NCI-H748 (cell line): ENCODE results near the gene CEACAM1.
A peak's percentile ranks its signal among the peaks of the same experiment; 100 is the strongest.
"Not testable (repeated sequence)": the region's sequence is repeated elsewhere in the genome, so short reads cannot be mapped to it uniquely, and the experiment has no call there.

Experiments
- DNase-seq: peaks from one replicate; lab custom pipeline; 2025; ENCODE audit not compliant: unreplicated experiment; lab: John Stamatoyannopoulos, UW

CEACAM1 gene

DNA sequence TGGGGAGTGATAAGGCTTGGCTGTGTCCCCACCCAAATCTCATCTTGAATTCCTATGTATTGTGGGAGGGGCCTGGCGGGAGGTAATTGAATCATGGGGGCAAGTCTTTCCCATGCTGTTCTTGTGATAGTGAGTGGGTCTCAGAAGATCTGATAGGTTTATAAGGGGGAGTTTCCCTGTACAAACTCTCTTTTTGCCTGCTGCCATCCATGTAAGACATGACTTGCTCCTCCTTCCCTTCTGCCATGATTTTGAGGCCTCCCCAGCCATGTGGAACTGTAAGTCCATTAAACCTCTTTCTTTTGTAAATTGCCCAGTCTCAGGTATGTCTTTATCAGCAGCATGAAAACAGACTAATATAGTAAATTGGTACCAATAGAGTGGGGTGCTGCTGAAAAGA is 20.8 kb upstream of the CEACAM1 start:
- DNase-seq: not testable (repeated sequence)

DNA sequence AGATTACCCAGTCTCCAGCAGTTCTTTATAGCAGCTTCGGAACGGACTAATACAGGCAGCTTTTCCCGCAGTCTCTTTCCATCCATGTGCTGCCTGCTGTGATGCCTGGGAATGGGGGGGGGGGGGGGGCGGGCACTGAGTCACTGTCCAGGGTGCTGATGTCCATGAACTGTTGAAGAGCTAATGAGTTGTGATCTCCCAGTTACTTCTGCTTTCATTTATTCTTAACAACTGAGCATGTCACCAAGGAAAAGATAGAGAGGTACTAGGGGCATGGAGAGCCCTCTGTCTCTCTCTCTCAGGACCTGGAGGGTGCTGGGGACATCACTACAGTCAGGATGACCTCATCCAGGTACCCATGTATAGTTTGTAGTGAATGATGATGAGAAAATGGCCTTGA is 20.3 kb upstream of the CEACAM1 start:
- no peak for DNase-seq

DNA sequence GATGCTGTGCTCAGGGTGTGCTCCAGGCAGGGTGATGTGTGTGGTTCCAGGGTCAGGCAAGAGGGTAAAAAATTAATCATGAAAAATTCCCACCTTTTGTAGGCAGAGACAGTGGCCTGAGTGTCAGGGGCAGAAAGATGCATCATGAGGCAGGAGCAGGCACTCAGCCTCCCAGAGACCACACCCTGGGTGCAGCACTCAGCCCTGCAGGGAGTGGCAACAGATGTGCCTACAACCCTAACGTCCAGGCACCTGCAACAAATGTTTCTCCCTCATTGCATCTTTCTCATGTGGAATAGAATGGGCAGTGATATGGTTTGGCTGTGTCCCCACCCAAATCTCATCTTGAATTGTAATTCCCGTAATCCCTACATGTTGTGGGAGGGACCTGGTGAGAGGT is 19.6 kb upstream of the CEACAM1 start:
- no peak for DNase-seq

DNA sequence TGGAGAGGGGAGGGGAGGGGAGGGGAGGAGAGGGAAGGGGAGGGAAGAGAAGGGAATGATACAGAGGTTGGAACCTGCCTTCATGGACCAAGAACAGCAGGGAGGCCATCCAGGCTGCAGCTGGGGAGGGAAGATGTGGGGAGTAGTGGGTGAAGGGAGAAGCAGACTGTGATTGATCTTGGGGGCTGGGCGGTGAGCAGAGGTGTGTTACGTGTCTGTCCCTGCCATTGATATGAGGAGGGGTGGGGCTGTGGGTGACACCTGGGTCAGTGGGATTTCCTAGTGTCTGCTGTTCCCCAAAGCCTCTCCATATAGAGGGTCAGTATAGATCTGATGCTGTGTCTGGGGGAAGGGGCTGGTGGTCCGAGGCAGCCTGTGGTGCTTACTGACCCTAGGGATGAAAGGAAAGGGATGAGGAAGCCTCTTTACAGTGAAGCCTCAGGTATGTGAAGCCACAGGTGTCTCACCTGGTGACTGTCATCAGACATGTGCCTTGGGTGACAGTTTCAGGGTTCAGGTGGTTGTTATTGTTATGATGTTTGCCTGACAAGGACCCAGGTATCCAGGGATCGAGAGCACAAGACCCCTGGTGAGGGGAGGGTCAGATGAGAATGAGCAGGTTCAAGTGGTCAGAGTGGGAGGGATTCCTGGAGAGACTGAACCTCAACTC is 18.7 kb upstream of the CEACAM1 start:
- DNase-seq: no peak

DNA sequence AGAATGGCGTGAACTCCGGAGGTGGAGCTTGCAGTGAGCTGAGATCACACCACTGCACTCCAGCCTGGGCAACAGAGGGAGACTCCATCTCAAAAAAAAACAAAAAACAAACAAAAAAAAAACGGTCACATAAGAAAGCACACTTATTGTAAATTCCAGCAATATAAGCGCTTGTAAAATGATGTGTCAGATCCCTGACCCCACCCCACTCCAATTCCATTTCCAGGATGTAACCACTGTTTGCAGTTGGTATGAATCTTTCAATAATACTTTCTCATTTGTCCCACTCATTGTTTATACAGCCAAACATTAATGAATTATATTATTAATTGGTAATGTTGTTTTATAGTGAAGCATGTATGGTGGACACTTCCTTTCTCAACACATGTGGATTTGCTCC is 15.9 kb upstream of the CEACAM1 start:
- no peak for DNase-seq

DNA sequence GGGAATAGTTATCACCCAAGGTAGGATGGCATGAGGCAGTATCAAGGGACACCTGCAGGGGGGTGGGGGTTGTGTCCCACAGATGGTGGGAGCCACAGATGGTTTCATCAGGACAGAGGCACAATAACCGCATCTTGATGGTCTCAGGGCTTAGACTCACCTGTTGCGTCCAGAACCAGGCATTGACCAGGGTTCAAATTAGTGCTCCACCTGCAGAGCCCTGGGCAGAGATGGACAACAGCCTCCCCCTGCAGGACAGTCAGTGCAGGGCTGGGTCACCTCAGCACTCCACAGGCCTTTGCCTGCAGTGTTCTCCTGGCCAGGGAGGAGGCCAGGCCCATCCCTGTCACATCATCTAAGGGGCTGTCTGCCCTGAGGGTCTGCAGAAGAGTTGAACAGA is 14.5 kb upstream of the CEACAM1 start:
- DNase-seq: no peak

DNA sequence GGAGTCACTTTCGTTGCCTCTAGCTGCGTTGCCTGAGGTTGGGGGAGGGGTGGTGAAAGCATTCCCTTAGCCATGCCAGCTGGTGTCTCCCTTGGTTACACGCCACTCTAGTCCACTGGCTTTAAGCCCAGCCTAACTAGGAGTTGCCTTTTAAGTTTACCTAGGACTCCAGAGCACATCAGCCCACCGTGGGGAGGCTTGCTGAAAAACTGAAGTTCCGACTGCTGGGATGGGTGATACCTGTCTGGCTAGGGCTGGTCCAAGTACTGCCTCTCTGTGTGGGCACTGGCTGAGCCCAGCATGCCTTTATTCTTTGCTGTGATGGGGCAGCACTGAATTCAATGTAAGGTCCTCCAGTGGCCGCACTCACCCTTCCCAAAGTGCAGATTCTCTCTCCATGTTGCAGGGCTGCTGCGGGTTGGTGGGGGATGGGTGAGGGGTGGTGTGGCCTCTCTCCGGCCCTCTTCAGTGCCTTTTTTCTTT is 11.8 kb upstream of the CEACAM1 start:
- DNase-seq: no peak

DNA sequence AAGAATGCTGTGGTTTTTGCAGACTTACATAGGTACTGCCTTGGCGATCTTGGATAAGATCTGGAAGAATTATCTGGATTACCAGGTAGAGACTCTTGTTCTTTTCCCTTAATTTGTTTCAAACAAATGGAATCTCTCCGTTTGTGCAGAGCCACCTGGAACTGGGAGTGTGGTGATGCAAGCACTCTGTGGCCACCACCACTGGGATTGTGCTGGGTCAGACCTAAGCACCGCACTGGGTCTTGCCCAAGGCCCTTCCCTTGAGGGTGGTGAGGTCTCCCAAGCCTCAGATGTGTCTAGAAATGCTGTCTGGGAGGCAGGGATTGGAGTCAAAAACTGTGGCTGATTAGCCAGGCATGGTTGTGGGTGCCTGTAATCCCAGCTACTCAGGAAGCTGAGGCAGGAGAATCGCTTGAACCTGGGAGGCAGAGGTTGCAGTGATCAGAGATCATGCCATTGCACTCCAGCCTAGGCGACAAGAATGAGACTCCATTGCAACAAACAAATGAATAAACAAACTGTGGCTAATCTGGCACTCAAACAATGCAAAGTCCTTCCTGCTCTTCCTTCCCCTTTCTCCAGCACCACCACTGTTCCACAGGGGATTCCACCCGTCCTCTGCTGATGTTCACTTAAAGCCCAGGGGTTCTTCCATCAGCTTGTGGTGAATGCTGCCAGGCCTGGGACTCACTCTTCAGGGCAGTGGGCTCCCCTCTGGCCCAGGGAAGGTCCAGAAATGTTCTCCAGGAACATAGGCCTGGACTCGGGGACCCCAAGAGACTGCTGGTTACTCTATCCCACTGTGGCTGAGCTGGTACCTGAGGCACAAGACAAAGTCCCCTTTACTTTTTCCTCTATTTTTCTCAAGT is 10.8 kb upstream of the CEACAM1 start:
- no peak for DNase-seq

DNA sequence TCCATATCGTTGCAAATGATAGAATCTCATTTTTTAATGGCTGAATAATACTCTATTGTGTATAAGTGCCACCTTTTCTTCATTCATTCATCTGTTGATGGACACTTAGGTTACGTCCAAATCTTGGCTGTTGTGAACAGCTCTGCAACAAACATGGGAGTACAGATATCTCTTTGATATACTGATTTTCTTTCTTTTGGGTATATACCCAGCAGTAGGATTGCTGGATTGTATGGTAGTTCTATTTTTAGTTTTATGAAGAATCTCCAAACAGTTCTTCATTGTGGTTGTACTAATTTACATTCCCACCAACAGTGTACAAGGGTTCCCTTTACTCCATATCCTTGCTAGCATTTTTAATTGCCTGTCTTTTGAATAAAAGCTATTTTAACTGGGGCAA is 7.0 kb upstream of the CEACAM1 start:
- not testable (repeated sequence) for DNase-seq

DNA sequence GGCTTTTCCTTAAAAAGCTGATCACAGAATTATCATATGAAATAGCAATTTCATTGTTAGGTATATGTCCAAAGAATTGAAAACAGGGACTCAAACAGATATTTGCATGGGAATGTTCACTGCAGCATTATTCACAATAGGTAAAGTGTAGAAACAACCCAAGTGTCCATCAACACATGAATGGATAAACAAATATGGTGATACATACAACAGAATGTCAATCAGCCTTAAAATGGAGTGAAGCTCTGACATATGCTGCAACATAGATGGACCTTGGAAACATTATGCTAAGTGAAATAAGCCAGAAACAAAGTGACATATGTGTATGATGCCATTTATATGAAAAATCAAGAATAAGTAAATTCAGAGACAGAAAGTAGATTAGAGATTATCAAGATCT is 6.1 kb upstream of the CEACAM1 start:
- no peak for DNase-seq

DNA sequence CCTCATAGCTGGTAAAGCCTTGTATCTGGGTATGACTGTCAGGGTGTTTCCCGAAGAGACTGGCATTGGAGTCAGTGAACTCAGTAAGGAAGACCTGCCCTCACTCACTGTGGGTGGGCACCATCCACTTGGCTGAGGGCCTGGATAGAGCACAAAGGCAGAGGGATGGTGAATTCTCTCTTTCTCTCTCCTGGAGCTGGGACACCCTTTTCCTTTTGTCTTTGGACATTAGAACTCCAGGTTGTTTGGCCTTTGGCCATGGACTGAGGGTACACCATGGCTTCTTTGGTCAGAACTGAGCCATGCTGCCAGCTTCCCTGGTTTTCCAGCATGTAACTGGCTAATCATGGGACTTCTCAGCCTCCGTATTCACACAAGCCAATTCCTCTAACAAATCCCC is 4.6 kb upstream of the CEACAM1 start:
- DNase-seq: no peak

DNA sequence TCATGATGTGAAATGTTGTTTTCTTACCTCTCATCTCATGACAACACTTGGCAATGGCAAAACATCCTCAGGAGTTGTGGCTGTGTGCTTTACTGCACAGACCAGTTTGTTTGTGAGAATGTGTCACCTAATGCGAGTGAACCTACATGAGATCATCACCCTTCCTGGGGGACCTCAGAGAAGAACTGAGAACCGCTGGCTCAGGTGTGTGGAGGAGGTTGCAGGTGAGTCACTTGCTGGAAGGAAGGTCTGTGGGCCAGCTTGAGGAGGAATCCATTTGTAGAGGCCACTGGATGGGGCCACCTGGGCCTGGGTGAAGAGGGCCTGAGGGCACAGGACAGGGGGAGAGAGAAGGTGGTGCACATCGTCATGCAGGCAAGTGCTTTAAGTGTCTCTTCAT is 3.0 kb upstream of the CEACAM1 start:
- DNase-seq: no peak

DNA sequence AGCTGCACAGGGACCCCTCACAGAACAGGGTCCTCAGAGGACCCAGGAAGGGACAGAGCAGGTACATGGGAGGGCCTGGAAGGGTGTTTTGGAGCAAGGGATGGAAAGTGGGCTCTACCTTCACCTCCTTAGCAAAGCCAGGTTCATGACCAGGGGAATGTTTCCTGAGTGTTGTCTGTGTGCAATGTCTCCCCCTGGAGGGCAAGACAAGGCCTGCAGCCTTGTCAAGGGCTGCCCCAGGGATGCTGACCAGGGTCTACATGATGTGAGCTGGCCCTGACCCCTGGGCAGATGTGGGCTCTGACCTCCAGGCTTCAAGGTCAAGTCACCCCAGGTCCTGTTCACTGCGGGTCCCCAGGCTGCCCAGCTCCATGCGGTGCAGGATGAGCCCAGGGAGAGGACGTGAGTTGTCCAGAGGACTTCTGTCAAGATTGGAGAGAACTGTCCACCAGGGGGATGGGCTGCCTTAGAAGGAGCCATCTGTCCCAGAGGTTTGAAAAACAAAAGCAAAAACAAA is 1.0 kb upstream of the CEACAM1 start:
- peak; percentile 54 for DNase-seq

DNA sequence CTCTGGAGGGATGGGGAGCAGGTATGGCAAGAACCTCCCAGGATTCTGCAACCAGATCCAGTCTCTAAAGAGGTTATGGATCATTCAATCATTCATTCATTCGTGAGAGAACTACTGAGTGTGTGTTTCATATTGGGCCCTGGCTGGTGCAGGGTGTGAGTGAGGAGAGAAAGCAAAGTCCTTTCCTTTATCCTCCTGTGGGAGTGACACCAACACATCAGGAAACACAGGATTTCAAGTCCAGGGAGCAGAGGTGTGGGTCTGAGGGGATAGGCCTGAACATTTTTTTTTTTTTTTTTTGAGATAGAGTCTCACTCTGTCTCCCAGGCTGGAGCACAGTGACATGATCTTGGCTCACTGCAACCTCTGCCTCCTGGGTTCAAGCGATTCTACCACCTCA is 3.3 kb downstream of the CEACAM1 start:
- no peak for DNase-seq

DNA sequence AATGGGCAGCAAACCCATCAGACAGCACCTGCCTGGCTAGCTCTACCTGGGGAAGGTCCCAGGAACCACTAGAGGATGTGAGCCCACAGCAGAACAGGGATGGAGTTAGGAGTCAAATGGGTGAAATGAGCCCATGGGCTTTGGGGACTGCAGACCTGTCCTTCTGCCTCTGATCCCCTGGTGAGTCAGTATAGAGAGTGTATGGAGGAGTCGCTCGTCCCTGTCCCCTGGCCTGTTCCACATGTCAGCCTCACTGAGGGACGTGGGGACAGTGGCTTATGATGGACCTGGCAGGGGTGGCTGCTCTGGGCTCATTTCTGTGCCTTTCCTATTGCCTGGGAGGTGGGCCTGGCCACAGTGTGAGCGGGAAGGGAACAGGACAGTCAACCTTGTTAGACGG is 4.0 kb downstream of the CEACAM1 start:
- DNase-seq: no peak

DNA sequence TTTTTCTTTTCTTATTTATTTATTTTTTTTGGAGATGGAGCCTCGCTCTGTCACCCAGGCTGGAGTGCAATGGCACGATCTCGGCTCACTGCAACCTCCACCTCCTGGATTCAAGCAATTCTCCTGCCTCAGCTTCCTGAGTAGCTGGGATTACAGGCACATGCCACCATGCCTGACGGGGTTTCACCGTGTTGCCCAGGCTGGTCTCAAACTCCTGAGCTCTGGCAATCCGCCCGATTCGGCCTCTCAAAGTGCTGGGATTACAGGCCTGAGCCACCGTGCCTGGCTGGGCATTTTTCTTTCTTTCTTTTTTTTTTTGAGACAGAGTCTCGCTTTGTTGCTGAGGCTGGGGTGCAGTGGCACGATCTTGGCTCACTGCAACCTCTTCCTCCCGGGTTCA is 6.0 kb downstream of the CEACAM1 start:
- not testable (repeated sequence) for DNase-seq

DNA sequence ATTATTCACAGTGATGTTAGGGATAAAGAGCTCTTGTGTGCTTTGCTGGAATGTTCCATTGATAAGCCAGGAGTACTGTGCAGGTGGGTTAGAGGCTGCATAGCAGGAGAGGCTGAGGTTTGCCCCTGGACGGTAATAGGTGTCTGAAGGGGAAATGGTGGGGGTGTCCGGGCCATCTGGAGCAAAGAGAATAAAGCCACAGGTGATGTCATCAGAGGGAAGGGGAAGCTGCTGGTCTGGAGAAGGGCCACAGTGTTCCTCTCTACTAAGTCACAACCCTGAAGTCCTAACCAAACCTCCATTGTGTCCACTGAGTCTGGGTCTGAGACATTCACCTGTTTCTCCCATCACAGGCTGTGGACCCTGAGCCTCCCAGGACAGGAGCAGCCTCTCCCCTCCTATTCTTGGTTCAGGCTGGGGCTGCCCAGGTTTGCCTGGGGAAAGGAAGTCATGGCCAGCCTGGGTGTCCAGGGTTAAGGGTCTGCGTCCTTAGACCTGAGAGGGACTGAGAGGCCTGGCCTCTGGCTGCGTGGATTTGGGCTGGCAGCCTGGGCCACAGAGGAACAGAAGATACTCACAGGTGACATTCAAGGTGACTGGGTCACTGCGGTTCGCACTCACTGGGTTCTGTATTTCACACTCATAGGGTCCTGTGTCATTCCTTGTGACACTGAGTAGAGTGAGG is 6.8 kb downstream of the CEACAM1 start:
- no peak for DNase-seq

DNA sequence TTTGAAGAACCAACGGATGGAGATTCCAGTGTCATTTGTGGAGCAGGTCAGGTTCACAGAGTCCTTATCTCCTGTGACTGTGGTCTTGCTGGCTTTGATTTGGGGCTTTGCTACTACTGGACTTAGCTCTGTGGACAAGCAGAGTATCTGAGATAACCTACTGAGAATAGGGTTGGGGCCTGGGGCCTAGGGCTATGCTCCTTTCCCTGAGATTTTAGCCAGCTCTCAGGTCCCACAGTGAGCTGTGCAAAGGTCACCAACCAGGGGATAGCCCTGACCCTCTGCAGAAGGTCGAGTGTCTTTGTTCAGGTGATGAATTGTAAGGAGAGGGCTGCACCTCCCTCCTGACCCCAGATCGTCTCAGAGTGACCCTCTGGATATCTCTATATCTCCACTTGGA is 9.2 kb downstream of the CEACAM1 start:
- DNase-seq: no peak

DNA sequence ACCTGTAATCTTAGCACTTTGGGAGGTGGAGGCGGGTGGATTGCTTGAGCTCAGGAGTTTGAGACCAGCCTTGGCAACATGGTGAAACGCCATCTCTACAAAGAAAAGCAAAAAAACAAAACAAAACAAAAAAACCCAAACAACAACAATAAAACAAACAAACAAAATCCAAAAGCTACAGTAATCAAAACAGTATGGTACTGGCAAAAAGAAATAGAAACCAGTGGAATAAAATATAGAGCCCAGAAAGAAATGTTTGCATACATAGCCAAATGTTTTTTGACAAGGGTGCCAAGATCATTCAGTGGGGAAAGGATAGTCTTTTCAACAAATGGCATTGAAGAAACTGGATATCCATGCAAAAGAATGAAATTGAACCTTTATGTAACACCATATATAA is 11.5 kb downstream of the CEACAM1 start:
- DNase-seq: no peak

DNA sequence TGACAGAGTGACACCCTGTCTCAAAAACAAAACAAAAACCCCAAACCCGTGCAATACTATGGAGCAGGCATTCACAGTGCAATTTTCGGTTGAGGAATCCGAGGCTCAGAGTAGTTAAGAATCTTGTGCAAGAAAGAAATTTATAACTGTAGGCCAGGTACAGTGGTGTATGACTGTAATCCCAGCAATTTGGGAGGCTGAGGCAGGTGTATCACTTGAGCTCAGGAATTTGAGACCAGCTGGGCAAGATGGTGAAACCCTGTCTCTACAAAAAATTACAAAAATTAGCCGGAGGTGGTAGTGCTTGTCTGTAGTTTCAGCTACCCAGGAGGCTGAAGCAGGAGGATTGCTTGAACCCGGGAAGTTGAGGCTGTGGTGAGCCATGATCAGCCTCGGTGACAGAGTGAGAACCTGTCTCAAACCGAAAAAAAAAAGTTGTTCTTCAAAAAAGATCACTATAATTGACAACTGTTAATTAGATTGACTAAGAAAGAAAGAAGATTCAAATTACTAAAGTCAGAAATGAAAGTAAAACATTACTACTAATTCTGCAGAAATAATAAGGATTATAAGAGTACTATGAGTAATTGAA is 12.9 kb downstream of the CEACAM1 start:
- DNase-seq: no peak

DNA sequence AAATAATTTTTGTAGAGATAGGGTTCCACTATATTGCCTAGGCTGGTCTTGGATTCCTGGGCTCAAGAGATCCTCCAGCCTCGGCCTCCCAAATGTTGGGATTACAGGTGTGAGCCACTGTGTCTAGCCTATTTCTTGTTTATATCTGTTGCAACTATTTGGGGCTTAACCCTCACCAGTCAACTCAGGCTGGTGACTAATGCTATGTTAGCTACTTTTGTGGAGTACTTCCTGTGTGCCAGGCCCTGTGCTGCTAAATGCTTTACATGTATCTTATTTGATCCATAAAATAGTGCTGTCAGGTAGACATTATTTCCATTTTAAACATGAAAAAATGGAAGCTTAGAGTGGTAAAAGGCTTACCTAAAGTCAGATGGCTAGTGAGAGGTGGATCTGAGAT is 13.8 kb downstream of the CEACAM1 start:
- no peak for DNase-seq
